DOHH2 (cell line): Measurements from ENCODE around the gene S100A16.

Experiments
- CTCF ChIP-seq: fragments of 200-600 bp; sonication (generic); IDR thresholded peaks from one replicate; pipeline ENCODE4 v1.5.1; 2014; ENCODE audit warnings: antibody characterized with exemption, mild to moderate bottlenecking, low read depth, low read length; ENCODE audit not compliant: poor library complexity, severe bottlenecking
- EZH2phosphoT487 ChIP-seq: fragments of 200-600 bp; sonication (generic); IDR thresholded peaks from 2 replicates; pipeline ENCODE4 v1.6.1; 2017; ENCODE audit warnings: borderline replicate concordance, mild to moderate bottlenecking, antibody characterized with exemption, low read length, moderate library complexity, mixed read lengths

- TF ChIP-seq CTCF (peak; percentile 97), EZH2phosphoT487 (no peak)
These were observed 14.2 kb upstream of the S100A16 start, which contains the start of gene S100A13 for GRCh38 chr1:153626904-153627714.
